K562 (cell line): ENCODE measurements around the gene TRIOBP. TPM values are rescaled to one million over a fixed set of nuclear protein-coding genes. Genes with fewer than 3 reads are reported as not detected.

Experiments
- CCAR2 ChIP-seq: fragments of 200-400 bp; formaldehyde crosslinking; IDR thresholded peaks from 2 replicates; pipeline ENCODE4 v1.6.1; 2017; ENCODE audit warnings: mild to moderate bottlenecking, low read depth, low read length
- CREBBP ChIP-seq: IDR thresholded peaks from one replicate; pipeline ENCODE4 v1.6.1; 2012; ENCODE audit warnings: low read depth, mild to moderate bottlenecking, control low read depth, inconsistent platforms, low read length
- DDX20 ChIP-seq: fragments of 450-650 bp; IDR thresholded peaks from 2 replicates; pipeline ENCODE4 v1.6.1; 2016; ENCODE audit warnings: missing genetic modification characterization, low read depth, mild to moderate bottlenecking, missing compliant biosample characterization, moderate library complexity
- ELK1 ChIP-seq: sonication (generic); formaldehyde crosslinking; IDR thresholded peaks from 2 replicates; pipeline ENCODE4 v1.8.1; 2022; ENCODE audit warnings: missing genetic modification reagents
- EP400 ChIP-seq: fragments of 450-650 bp; IDR thresholded peaks from 2 replicates; pipeline ENCODE4 v1.6.1; 2017; ENCODE audit warnings: antibody characterized with exemption, mild to moderate bottlenecking, moderate library complexity
- ETS1 ChIP-seq: conservative IDR thresholded peaks from 2 replicates; pipeline ENCODE4 v1.6.1; 2011; ENCODE audit warnings: low read depth, mild to moderate bottlenecking, low read length; ENCODE audit not compliant: control insufficient read depth
- FIP1L1 ChIP-seq: fragments of 200-400 bp; formaldehyde crosslinking; IDR thresholded peaks from 2 replicates; pipeline ENCODE4 v1.6.1; 2018; ENCODE audit warnings: mild to moderate bottlenecking, low read depth, low read length; ENCODE audit not compliant: poor library complexity, severe bottlenecking
- GABPB1 ChIP-seq: sonication (generic); formaldehyde crosslinking; IDR thresholded peaks from 2 replicates; pipeline ENCODE4 v1.8.0; 2022; ENCODE audit warnings: mild to moderate bottlenecking, missing genetic modification reagents
- JUNB ChIP-seq: fragments of 450-650 bp; formaldehyde crosslinking; conservative IDR thresholded peaks from 2 replicates; pipeline ENCODE4 v1.4.0; 2020; ENCODE audit warnings: mild to moderate bottlenecking
- MIER1 ChIP-seq: fragments of 450-650 bp; IDR thresholded peaks from 2 replicates; pipeline ENCODE4 v1.6.1; 2016; ENCODE audit warnings: antibody characterized with exemption, mild to moderate bottlenecking, low read depth
- MTA1 ChIP-seq: fragments of 450-650 bp; IDR thresholded peaks from 2 replicates; pipeline ENCODE4 v1.6.1; 2017; ENCODE audit warnings: borderline replicate concordance
- POLR3A ChIP-seq: IDR thresholded peaks from 2 replicates; pipeline ENCODE4 v1.6.1; 2011; ENCODE audit warnings: borderline replicate concordance, mild to moderate bottlenecking, moderate library complexity; ENCODE audit not compliant: insufficient read length, insufficient read depth; ENCODE audit errors: extremely low read depth
- SFPQ ChIP-seq: fragments of 200-400 bp; formaldehyde crosslinking; IDR thresholded peaks from 2 replicates; pipeline ENCODE4 v1.6.1; 2017; ENCODE audit warnings: mild to moderate bottlenecking, low read depth, low read length, moderate library complexity
- SP2 ChIP-seq: IDR thresholded peaks from 2 replicates; pipeline ENCODE4 v1.6.1; 2011; ENCODE audit warnings: mild to moderate bottlenecking, low read depth, low read length, moderate library complexity; ENCODE audit not compliant: poor library complexity, severe bottlenecking; ENCODE audit errors: extremely low read depth
- SRSF3 ChIP-seq: fragments of 200-400 bp; formaldehyde crosslinking; IDR thresholded peaks from 2 replicates; pipeline ENCODE4 v1.6.1; 2016; ENCODE audit warnings: mild to moderate bottlenecking, low read length, moderate library complexity; ENCODE audit not compliant: insufficient read depth
- TBP ChIP-seq: optimal IDR thresholded peaks from 2 replicates; pipeline ENCODE3; 2011; ENCODE audit warnings: low read depth, low read length, improper control_type of control experiment
- ZBTB12 ChIP-seq: fragments of 250-450 bp; sonication (Bioruptor Pico); IDR thresholded peaks from 2 replicates; pipeline ENCODE4 v1.4.0; 2020
- ZBTB8A ChIP-seq: fragments of 450-650 bp; IDR thresholded peaks from 2 replicates; pipeline ENCODE4 v1.6.1; 2018; ENCODE audit warnings: mild to moderate bottlenecking, moderate library complexity; ENCODE audit not compliant: partially characterized antibody
- ZNF274 ChIP-seq: IDR thresholded peaks from 2 replicates; pipeline ENCODE4 v1.6.1; 2011; ENCODE audit warnings: low read depth, mild to moderate bottlenecking, low read length, moderate library complexity, borderline replicate concordance
- ZNF384 ChIP-seq: IDR thresholded peaks from 2 replicates; pipeline ENCODE4 v1.6.1; 2012; ENCODE audit warnings: low read depth, low read length, improper control_type of control experiment
- ZNF707 ChIP-seq: fragments of 250-450 bp; sonication (Bioruptor Pico); conservative IDR thresholded peaks from 2 replicates; pipeline ENCODE4 v1.8.0; 2022; ENCODE audit warnings: inconsistent platforms, mild to moderate bottlenecking, moderate library complexity
- polyA plus RNA-seq, 8 experiments: library from polyadenylated mRNA; depleted of rRNA in 4 of 8; stranded (reverse) in 5 of 8; unstranded in 3 of 8; fragments of >200 nt; fragmentation: Nextera tagmentation in 2 of 8; fragmentation: Illumina TruSeq in 1 of 8; extraction: Ambion mirVana in 2 of 8; extraction: Trizol in 1 of 8; gene quantifications; 2 replicates each; pipeline versions ENCODE4 v1.2.1 to v1.2.3, GENCODE V29; 2011 to 2014; ENCODE audit warnings: inconsistent platforms in 1 of 8, missing spikeins in 1 of 8
- total RNA-seq, 7 experiments: library from RNA; depleted of rRNA in 6 of 7; stranded (reverse); fragments of >200 nt in 6 of 7; fragmentation: Illumina TruSeq in 2 of 7; extraction: Trizol in 2 of 7; gene quantifications; 2 replicates each; pipeline versions ENCODE4 v1.2.1 to v1.2.3, GENCODE V29; 2011 to 2021; ENCODE audit warnings: low replicate concordance in 1 of 7

The TRIOBP gene
- total and polyA plus RNA-seq, 9 of the 15 experiments (the other 6 are each of a cell fraction or from before 2014, with no cell fraction given), result 0.24 to 13.8 (median 5.5) TPM

GRCh38 chr22:37658133-37659065, 38.4 kb upstream of the TRIOBP start, which contains the start of gene PDXP (continued):
- TF ChIP-seq FIP1L1, result no peak
- peak; percentile 75 for TF ChIP-seq SP2
- no peak for TF ChIP-seq POLR3A
- TF ChIP-seq ZNF384, result no peak
- peak; percentile 54; the same call in 1 of the 2 replicates for TF ChIP-seq ZBTB12 (CRISPR knock-in tag)
- TF ChIP-seq JUNB (CRISPR knock-in tag), result no peak
- TF ChIP-seq CREBBP, result no peak
- TF ChIP-seq ZNF707, result no peak
- TF ChIP-seq EP400, result peak; percentile 61
- no peak for TF ChIP-seq MTA1
- TF ChIP-seq DDX20 (tag), result no peak
- TF ChIP-seq ZNF274, result no peak
- TF ChIP-seq SRSF3, result no peak
- no peak for TF ChIP-seq SFPQ
- TF ChIP-seq GABPB1 (CRISPR knock-in tag), result peak; percentile 44; the same call in 1 of the 2 replicates
- TF ChIP-seq MIER1, result no peak
- TF ChIP-seq ELK1 (CRISPR knock-in tag), result no peak
- no peak for TF ChIP-seq ZBTB8A
- TF ChIP-seq TBP, result peak; percentile 41
- TF ChIP-seq CCAR2, result no peak
- no peak for TF ChIP-seq ETS1
